G401 (cell line): Measurements from ENCODE around the gene OR5AL1. TPM values are rescaled to one million over a fixed set of nuclear protein-coding genes. Genes with fewer than 3 reads are reported as not detected.
"Not testable (repeated sequence)": the region's sequence is repeated elsewhere in the genome, so short reads cannot be mapped to it uniquely, and the experiment has no call there.

Experiments used
- DNase-seq: peaks from one replicate; pipeline ENCODE4 v3.0.0-alpha.2; 2015; ENCODE audit warnings: low spot score
- in situ Hi-C: cut with HindIII; loops from 2 replicates; pipeline ENCODE4 v1.10.0; 2016; ENCODE audit warnings: low sequenced_read_pairs, mixed read lengths
- total RNA-seq: library from RNA; depleted of rRNA; stranded (reverse); fragments of >200 nt; shearing (Covaris generic); gene quantifications from 2 replicates; pipeline ENCODE4 v1.2.3, GENCODE V29; 2014; rRNA removed

The OR5AL1 gene
- not detected in 2 replicates for total RNA-seq

DNA sequence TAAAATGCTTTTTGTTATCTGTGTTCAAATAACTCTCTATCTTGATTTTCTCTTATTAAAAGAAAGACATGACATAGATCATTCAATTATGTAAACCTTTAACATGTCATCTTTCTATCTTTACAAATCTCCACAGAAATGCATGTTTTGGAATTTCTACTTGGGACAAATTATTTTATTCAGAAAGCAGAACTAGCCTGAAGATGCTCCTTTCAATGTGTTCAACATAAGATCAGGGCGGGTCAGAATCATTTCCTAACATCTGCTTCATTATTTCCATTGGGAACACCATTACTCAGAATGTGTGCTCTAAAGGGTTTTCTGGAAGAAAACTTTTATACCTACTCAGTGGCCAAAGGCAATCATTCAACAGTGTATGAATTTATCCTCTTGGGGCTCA is at the start of gene OR5AL1:
Gene OR5AL1, plus strand, starts transcription at position 301 of the 400 bp plus-strand sequence.
- no peak for DNase-seq
- in situ Hi-C loops = no loop called here

- in situ Hi-C loops = no loop called here
Measured at GRCh38 chr11:56375324-56375723, 37.2 kb upstream of the OR5AL1 start, which contains the start of gene OR8U1. TSS of gene OR8U1 (plus strand) at chr11:56375624. CDS start at chr11:56375624, 0 bp downstream.

GRCh38 chr11:56380120-56380519 is 32.4 kb upstream of the OR5AL1 start:
- in situ Hi-C loops = no loop called here
- no peak for DNase-seq

More at GRCh38 chr11:56375324-56375723, 37.2 kb upstream of the OR5AL1 start, which contains the start of gene OR8U1:
- DNase-seq = no peak

DNA sequence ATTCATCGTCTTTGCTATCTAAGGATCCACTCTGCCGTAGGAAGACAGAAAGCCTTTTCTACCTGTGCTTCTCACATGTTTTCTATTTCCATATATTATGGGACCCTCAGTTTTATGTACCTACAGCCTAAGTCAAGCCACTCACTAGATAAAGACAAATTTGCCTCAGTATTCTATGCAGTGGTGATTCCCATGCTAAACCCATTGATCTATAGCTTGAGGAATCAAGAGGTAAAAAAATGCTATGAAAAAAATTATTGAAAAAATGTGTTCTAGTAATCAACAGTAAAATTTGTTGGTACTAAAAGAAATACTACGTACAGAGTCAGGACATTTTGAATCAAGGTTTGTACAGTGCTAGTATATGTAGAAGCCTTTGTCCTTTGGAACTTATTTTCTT is 18.1 kb upstream of the OR5AL1 start:
- DNase-seq = no peak
- in situ Hi-C loops = no loop called here

- no peak for DNase-seq
- in situ Hi-C loops = no loop called here
Measured at GRCh38 chr11:56396047-56396446, 16.4 kb upstream of the OR5AL1 start.

GRCh38 chr11:56401858-56402461 is 10.5 kb upstream of the OR5AL1 start:
- in situ Hi-C loops, DNase-seq: not testable (repeated sequence)

DNA sequence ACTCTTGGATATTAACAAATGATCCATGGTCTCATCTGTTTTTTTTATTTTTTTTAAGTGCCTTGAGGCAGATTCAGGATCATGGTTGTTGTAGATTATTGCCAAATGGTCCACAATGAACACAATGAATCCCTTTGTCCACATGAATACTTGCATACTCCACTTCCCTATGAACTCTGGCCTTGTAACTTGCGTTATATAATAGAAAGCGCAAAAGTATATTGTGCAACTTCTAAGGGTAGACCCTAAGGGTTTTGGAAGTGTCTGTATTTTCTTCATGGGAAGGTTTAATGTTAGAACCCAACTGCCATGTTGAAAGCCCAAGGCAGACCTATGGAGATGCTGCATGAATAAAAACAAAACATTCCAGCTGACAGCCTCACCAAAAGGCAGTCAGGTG is 8.1 kb upstream of the OR5AL1 start:
- in situ Hi-C loops = no loop called here
- no peak for DNase-seq

DNA sequence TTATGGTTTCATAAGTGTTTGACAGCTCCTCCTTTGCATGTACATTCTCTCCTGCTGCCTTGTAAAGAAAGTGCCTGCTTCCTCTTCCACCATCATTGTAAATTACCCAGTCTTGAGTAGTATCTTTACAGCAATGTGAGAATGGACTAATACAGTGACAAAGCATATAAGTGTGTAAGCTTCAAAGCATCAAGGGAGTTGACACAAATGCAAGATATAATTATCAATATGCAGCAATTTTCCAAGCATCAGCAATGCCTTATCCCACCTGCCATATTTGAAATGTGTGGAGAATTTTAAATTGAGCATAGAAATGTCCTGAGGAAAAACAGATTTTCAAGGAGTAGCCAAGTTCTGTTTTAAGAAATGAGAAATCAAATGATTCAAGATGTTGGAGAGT is 1.7 kb upstream of the OR5AL1 start:
- DNase-seq = no peak
- in situ Hi-C loops = no loop called here

GRCh38 chr11:56453521-56453920 is 41.0 kb downstream of the OR5AL1 start:
- in situ Hi-C loops = no loop called here
- no peak for DNase-seq

GRCh38 chr11:56457076-56457475 is 44.6 kb downstream of the OR5AL1 start:
- in situ Hi-C loops = no loop called here
- DNase-seq = no peak

Other genes starting within 250 kb of the OR5AL1 start
- not detected in 2 replicates for gene OR5J2, start 236.1 kb upstream of the OR5AL1 start, total RNA-seq
- gene OR5T2, start 178.4 kb upstream of the OR5AL1 start, total RNA-seq = not detected in 2 replicates
- not detected in 2 replicates for gene OR5T3, start 160.4 kb upstream of the OR5AL1 start, total RNA-seq
- gene OR5T1, start 138.5 kb upstream of the OR5AL1 start, total RNA-seq = not detected in 2 replicates
- gene OR8H1, start 120.4 kb upstream of the OR5AL1 start, total RNA-seq = not detected in 2 replicates
- not detected in 2 replicates for gene OR8K3, start 97.6 kb upstream of the OR5AL1 start, total RNA-seq
- gene OR8K1, start 66.7 kb upstream of the OR5AL1 start, total RNA-seq = not detected in 2 replicates
- not detected in 2 replicates for gene OR8J1, start 58.4 kb upstream of the OR5AL1 start, total RNA-seq
- gene OR8U1, start 37.1 kb upstream of the OR5AL1 start, total RNA-seq = not detected in 2 replicates
- gene OR5M3, start 60.7 kb downstream of the OR5AL1 start, total RNA-seq = not detected in 2 replicates
- gene OR5M8, start 78.7 kb downstream of the OR5AL1 start, total RNA-seq = not detected in 2 replicates
- gene OR5M11, start 130.6 kb downstream of the OR5AL1 start, total RNA-seq = not detected in 2 replicates
- gene OR5M10, start 165.0 kb downstream of the OR5AL1 start, total RNA-seq = not detected in 2 replicates
- not detected in 2 replicates for gene OR5M1, start 202.2 kb downstream of the OR5AL1 start, total RNA-seq
- gene OR5AP2, start 229.7 kb downstream of the OR5AL1 start, total RNA-seq = not detected in 2 replicates